HepG2 (cell line): ENCODE results near the gene VAC14. TPM values are rescaled to one million over a fixed set of nuclear protein-coding genes. Genes with fewer than 3 reads are reported as not detected.

Experiments used
- ATAC-seq: fragments of 200-7000 bp; cut with Tn5 transposase; 3 replicates; pipeline ENCODE4 v1.9.1; 2020; ENCODE audit warnings: mild to moderate bottlenecking, moderate library complexity
- BruUV-seq: library from RNA; stranded (reverse); fragments of 400-500 nt; replicated peaks from 2 replicates; lab custom pipeline; 2021; lab: Mats Ljungman, UMichigan
- CTCF ChIA-PET: fragments of 300-600 bp; formaldehyde crosslinking; extraction: SDS; loops from one replicate; lab custom pipeline; 2021; ENCODE audit warnings: low total read pairs, inconsistent platforms, low intra/inter-chr PET ratio; lab: Yijun Ruan, JAX
- POLR2A ChIA-PET: fragments of 350-600 bp; sonication (Branson Sonifier 250); formaldehyde crosslinking; loops from one replicate; lab custom pipeline; 2020; ENCODE audit warnings: antibody characterized with exemption, inconsistent platforms; lab: Yijun Ruan, JAX
- DNase-seq: peaks from one replicate; pipeline ENCODE4 v3.0.0-alpha.2; 2015; ENCODE audit warnings: low spot score
- FAIRE-seq: peaks from 3 replicates; lab custom pipeline; 2011; peaks lifted over from hg19 to GRCh38; lab: Jason Lieb, UNC
- H2AFZ ChIP-seq: one replicate; pipeline ENCODE4 v1.6.1; 2011; ENCODE audit warnings: low read length, inconsistent platforms
- H3K27ac ChIP-seq: fragments of 300-600 bp; 3 replicates; pipeline ENCODE4 v1.8.0; 2011; ENCODE audit warnings: mixed run types, mild to moderate bottlenecking, mixed read lengths, low read length, inconsistent platforms; ENCODE audit not compliant: insufficient read depth; ENCODE audit errors: extremely low read length
- H3K27me3 ChIP-seq, 2 experiments: fragments of 200-600 bp in 1 of 2; 2 replicates in 1 of 2; 3 replicates in 1 of 2; pipeline versions ENCODE4 v1.6.0 to v1.8.0; 2011; ENCODE audit warnings: low read length in 2 of 2, mild to moderate bottlenecking in 2 of 2, moderate library complexity in 2 of 2, inconsistent platforms in 1 of 2; ENCODE audit not compliant: insufficient read depth in 2 of 2, control insufficient read depth in 1 of 2
- H3K36me3 ChIP-seq, 2 experiments: fragments of 200-600 bp in 1 of 2; replicated peaks in 1 of 2; 2 replicates in 1 of 2; 3 replicates in 1 of 2; pipeline versions ENCODE4 v1.5.1 to v1.8.0; 2011; ENCODE audit warnings: low read length in 2 of 2, inconsistent platforms in 1 of 2; ENCODE audit not compliant: insufficient read depth in 2 of 2, control insufficient read depth in 1 of 2
- H3K4me1 ChIP-seq: 2 replicates; pipeline ENCODE4 v1.5.1; 2012; ENCODE audit warnings: low read length, inconsistent platforms; ENCODE audit not compliant: insufficient read depth
- H3K4me2 ChIP-seq: 2 replicates; pipeline ENCODE4 v1.6.0; 2011; ENCODE audit warnings: low read depth, low read length, inconsistent platforms
- H3K4me3 ChIP-seq, 3 experiments: fragments of 200-600 bp in 1 of 3; sonication (generic), shearing (Covaris generic) in 1 of 3; replicated peaks in 1 of 3; 2 replicates each; pipeline ENCODE4 v1.5.1; 2011 to 2016; ENCODE audit warnings: low read length in 3 of 3, inconsistent platforms in 2 of 3, low read depth in 2 of 3, mild to moderate bottlenecking in 2 of 3, control low read depth in 1 of 3, mixed read lengths in 1 of 3; ENCODE audit not compliant: insufficient read depth in 1 of 3
- H3K79me2 ChIP-seq: one replicate; pipeline ENCODE4 v1.6.1; 2011; ENCODE audit warnings: low read length, inconsistent platforms; ENCODE audit not compliant: insufficient read depth
- H3K9ac ChIP-seq: 2 replicates; pipeline ENCODE4 v1.6.0; 2011; ENCODE audit warnings: mild to moderate bottlenecking, low read depth, low read length, inconsistent platforms; ENCODE audit not compliant: insufficient read depth
- H3K9me3 ChIP-seq: 2 replicates; pipeline ENCODE4 v1.5.1; 2012; ENCODE audit warnings: mild to moderate bottlenecking, low read length
- H4K20me1 ChIP-seq: 2 replicates; pipeline ENCODE4 v1.6.0; 2011; ENCODE audit warnings: inconsistent platforms, mild to moderate bottlenecking, low read length, moderate library complexity; ENCODE audit not compliant: insufficient read depth
- CC2D1A ChIP-seq: sonication (generic); formaldehyde crosslinking; IDR thresholded peaks from 2 replicates; pipeline ENCODE4 v1.8.1; 2023; ENCODE audit warnings: mild to moderate bottlenecking, missing genetic modification reagents
- EHMT2 ChIP-seq: fragments of 200-600 bp; sonication (generic); IDR thresholded peaks from 2 replicates; pipeline ENCODE4 v1.7.0; 2017; ENCODE audit warnings: antibody characterized with exemption, low read depth, low read length, borderline replicate concordance
- KLF12 ChIP-seq: sonication (generic); formaldehyde crosslinking; IDR thresholded peaks from 2 replicates; pipeline ENCODE4 v1.4.0; 2020; ENCODE audit warnings: missing genetic modification reagents, borderline replicate concordance
- MED1 ChIP-seq: sonication (generic); formaldehyde crosslinking; IDR thresholded peaks from 2 replicates; pipeline ENCODE4 v1.4.0; 2020; ENCODE audit warnings: missing genetic modification reagents
- MNT ChIP-seq: fragments of 450-650 bp; IDR thresholded peaks from 2 replicates; pipeline ENCODE4 v1.6.1; 2016
- NFYB ChIP-seq: sonication (generic); formaldehyde crosslinking; IDR thresholded peaks from 2 replicates; pipeline ENCODE4 v1.4.0; 2020; ENCODE audit warnings: missing genetic modification reagents
- SALL2 ChIP-seq: sonication (generic); formaldehyde crosslinking; IDR thresholded peaks from 2 replicates; pipeline ENCODE4 v1.8.1; 2023; ENCODE audit warnings: mild to moderate bottlenecking, missing genetic modification reagents, inconsistent platforms
- SSRP1 ChIP-seq: IDR thresholded peaks from 2 replicates; pipeline ENCODE4 v1.6.1; 2016; ENCODE audit warnings: control low read depth
- ZFY ChIP-seq: sonication (generic); formaldehyde crosslinking; IDR thresholded peaks from 2 replicates; pipeline ENCODE4 v1.4.0; 2020; ENCODE audit warnings: missing genetic modification reagents
- WGBS: methylation state at CpG from one replicate; pipeline ENCODE4 v1.1.6; 2017; ENCODE audit warnings: low lambda C conversion rate; 5-methylcytosine and 5-hydroxymethylcytosine counted together
- in situ Hi-C: cut with HindIII; loops from 2 replicates; pipeline ENCODE4 v1.10.0; 2017; ENCODE audit warnings: low pct_unique_long_range_greater_than_20kb; ENCODE audit not compliant: extremely low pct_ligation_motif_present
- intact Hi-C: fragments of 100-400 bp; cut with micrococcal nuclease; formaldehyde crosslinking; loops from one replicate; pipeline ENCODE4 v1.10.0; 2022; ENCODE audit not compliant: unreplicated experiment
- polyA plus RNA-seq, 8 experiments: library from polyadenylated mRNA; depleted of rRNA in 3 of 8; stranded (reverse) in 7 of 8; unstranded in 1 of 8; fragments of >200 nt; fragmentation: Illumina TruSeq in 4 of 8; extraction: Trizol in 4 of 8; gene quantifications; 2 replicates each; pipeline versions ENCODE4 v1.2.1 to v1.2.3, GENCODE V29; 2011 to 2016; ENCODE audit warnings: low read depth in 4 of 8, missing spikeins in 1 of 8, mixed read lengths in 1 of 8; ENCODE audit not compliant: insufficient read depth in 1 of 8
- total RNA-seq, 5 experiments: library from RNA; depleted of rRNA; stranded (reverse); fragments of >200 nt; fragmentation: Illumina TruSeq; extraction: Trizol; gene quantifications; 2 replicates each; pipeline ENCODE4 v1.2.3, GENCODE V29; 2016; ENCODE audit warnings: low read depth in 1 of 5
- TF ChIP-seq, protein P1 (sequence below): sonication (generic); formaldehyde crosslinking; IDR thresholded peaks from 2 replicates; pipeline ENCODE4 v1.4.0; 2020; ENCODE audit warnings: low read depth, mild to moderate bottlenecking, missing genetic modification reagents

The VAC14 gene
- total and polyA plus RNA-seq, 2 of the 13 experiments (the other 11 are each of a cell fraction or from before 2014, with no cell fraction given) = 23.5 to 24.6 TPM

DNA sequence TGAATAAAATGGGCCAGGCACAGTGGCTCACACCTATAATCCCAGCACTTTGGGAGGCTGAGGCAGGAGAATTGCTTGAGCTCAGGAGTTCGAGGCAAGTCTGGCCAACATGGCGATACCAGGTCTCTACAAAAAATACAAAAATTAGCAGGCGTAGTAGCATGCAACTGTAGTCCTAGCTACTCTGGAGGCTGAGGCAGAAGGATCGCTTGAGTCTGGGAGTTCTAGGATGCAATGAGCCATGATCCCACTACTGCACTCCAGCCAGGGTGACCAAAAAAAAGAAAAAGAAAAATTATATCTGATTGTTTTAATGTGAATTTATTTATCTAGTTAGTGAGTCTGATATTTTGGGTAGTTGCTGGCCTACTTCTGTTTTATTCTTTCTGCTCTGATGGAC lies 147.6 kb downstream of the VAC14 start:
- H3K9ac ChIP-seq = peak overlapping the region; percentile 64
- no peaks in the 10 kb centered on the region for H3K79me2 ChIP-seq
- BruUV-seq = no TSS peak
- H3K27me3 ChIP-seq = peaks cover 5 to 25% of the 10 kb centered on the region in 2 experiments; a peak in 4 of 5 replicates
- H3K27ac ChIP-seq = no peak overlapping the region
- intact Hi-C loops (loop anchor here (1.0 to 2.0 kb wide), 2 partner anchors 131 to 283 kb away; partner anchors contain the start of genes COG4 and SF3B3), in situ Hi-C loops (loop anchor here (5.0 kb wide), 1 partner anchor 281 kb away; no protein-coding TSS in a partner anchor)
- FAIRE-seq (no peak), ATAC-seq (no peak), DNase-seq (no peak)
- H4K20me1 ChIP-seq = no peaks in the 10 kb centered on the region
- H3K36me3 ChIP-seq = no peaks in the 10 kb centered on the region
- WGBS = 63% methylated on average over 4 of the region's 4 CpGs
- H2AFZ ChIP-seq = peak overlapping the region; percentile 100
- H3K4me2 ChIP-seq = peak overlapping the region; percentile 100
- TF ChIP-seq ZFY (CRISPR knock-in tag) (0 out of 2 replicates have a peak, but pooled peaks have one; percentile 7), MED1 (CRISPR knock-in tag) (peak; percentile 3; the same call in 1 of the 2 replicates), CC2D1A (CRISPR knock-in tag) (no peak), SALL2 (CRISPR knock-in tag) (0 out of 2 replicates have a peak, but pooled peaks have one; percentile 9), SSRP1 (CRISPR knock-in tag) (no peak), KLF12 (CRISPR knock-in tag) (0 out of 2 replicates have a peak, but pooled peaks have one; percentile 19), EHMT2 (no peak), MNT (no peak), NFYB (CRISPR knock-in tag) (no peak)
- TF ChIP-seq, protein P1, sequence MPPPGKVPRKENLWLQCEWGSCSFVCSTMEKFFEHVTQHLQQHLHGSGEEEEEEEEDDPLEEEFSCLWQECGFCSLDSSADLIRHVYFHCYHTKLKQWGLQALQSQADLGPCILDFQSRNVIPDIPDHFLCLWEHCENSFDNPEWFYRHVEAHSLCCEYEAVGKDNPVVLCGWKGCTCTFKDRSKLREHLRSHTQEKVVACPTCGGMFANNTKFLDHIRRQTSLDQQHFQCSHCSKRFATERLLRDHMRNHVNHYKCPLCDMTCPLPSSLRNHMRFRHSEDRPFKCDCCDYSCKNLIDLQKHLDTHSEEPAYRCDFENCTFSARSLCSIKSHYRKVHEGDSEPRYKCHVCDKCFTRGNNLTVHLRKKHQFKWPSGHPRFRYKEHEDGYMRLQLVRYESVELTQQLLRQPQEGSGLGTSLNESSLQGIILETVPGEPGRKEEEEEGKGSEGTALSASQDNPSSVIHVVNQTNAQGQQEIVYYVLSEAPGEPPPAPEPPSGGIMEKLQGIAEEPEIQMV (CRISPR knock-in tag) = no peak
- H3K9me3 ChIP-seq = no peaks in the 10 kb centered on the region
- peak overlapping the region in 1 of 3 experiments; percentile 70; a peak in 2 of 6 replicates for H3K4me3 ChIP-seq
- ChIA-PET CTCF (interaction anchor here (1.0 to 1.9 kb wide), 5 partner anchors 31 to 284 kb away, joined by 3 to 9 read pairs (median 7); no protein-coding TSS in a partner anchor), POLR2A (interaction anchor here (0.7 to 2.3 kb wide), 10 partner anchors 23 to 364 kb away, joined by 3 to 10 read pairs (median 4); partner anchors contain the start of genes AARS1 and DDX19A)
- H3K4me1 ChIP-seq = peaks cover 33% of the 10 kb centered on the region
